Measurements from ENCODE around the gene LMTK3.

Gene LMTK3

GRCh38 chr19:48512504-48513288, 1.1 kb upstream of the LMTK3 start:
- ATAC-seq: no peak
- TF ChIP-seq ESRRG (CRISPR knock-in tag; IDR thresholded peaks at IDR 0.05) (no peak), ARNTL (CRISPR knock-in tag; IDR thresholded peaks at IDR 0.05; ENCODE audit: borderline replicate concordance, low read depth) (no peak), ZNF8 (CRISPR knock-in tag; IDR thresholded peaks at IDR 0.05) (no peak), TCF4 (CRISPR knock-in tag; IDR thresholded peaks at IDR 0.05; ENCODE audit: borderline replicate concordance) (no peak), CSDC2 (CRISPR knock-in tag; IDR thresholded peaks at IDR 0.05) (no peak), TSHZ2 (CRISPR knock-in tag; IDR thresholded peaks at IDR 0.05) (no peak)

GRCh38 chr19:48511321-48511731, 309 bp downstream of the LMTK3 start:
- TF ChIP-seq ESRRG (CRISPR knock-in tag; IDR thresholded peaks at IDR 0.05) (no peak), CSRNP3 (CRISPR knock-in tag; IDR thresholded peaks at IDR 0.05) (no peak), PATZ1 (CRISPR knock-in tag; IDR thresholded peaks at IDR 0.05; ENCODE audit: borderline replicate concordance) (no peak)
- peak; percentile 13 for ATAC-seq

- ATAC-seq: peak; percentile 59
- TF ChIP-seq ZNF70 (CRISPR knock-in tag; IDR thresholded peaks at IDR 0.05): no peak
These were observed 990 bp downstream of the LMTK3 start for GRCh38 chr19:48510421-48511268.

GRCh38 chr19:48509467-48510194, 2.0 kb downstream of the LMTK3 start:
- ATAC-seq: peak; percentile 7; the same call in 1 of the 3 replicates
- TF ChIP-seq ZNF565 (CRISPR knock-in tag; conservative IDR thresholded peaks at IDR 0.05; ENCODE audit: low read depth) (no peak), TCF4 (CRISPR knock-in tag; IDR thresholded peaks at IDR 0.05; ENCODE audit: borderline replicate concordance) (no peak)

- no peak for TF ChIP-seq OSR1 (CRISPR knock-in tag; IDR thresholded peaks at IDR 0.05)
- no peak for TF ChIP-seq RARB (CRISPR knock-in tag; IDR thresholded peaks at IDR 0.05)
- no peak for TF ChIP-seq ZFP30 (CRISPR knock-in tag; IDR thresholded peaks at IDR 0.05)
- TF ChIP-seq ISL1 (CRISPR knock-in tag; IDR thresholded peaks at IDR 0.05): no peak
- TF ChIP-seq ZNF8 (CRISPR knock-in tag; IDR thresholded peaks at IDR 0.05): no peak
- no peak for TF ChIP-seq ZFP3 (CRISPR knock-in tag; IDR thresholded peaks at IDR 0.05)
- no peak for TF ChIP-seq ESRRG (CRISPR knock-in tag; IDR thresholded peaks at IDR 0.05)
- TF ChIP-seq CREB5 (CRISPR knock-in tag; IDR thresholded peaks at IDR 0.05; ENCODE audit: low read depth): no peak
- TF ChIP-seq PATZ1 (CRISPR knock-in tag; IDR thresholded peaks at IDR 0.05; ENCODE audit: borderline replicate concordance): no peak
- no peak for TF ChIP-seq ZNF70 (CRISPR knock-in tag; IDR thresholded peaks at IDR 0.05)
- no peak for TF ChIP-seq ZC3H10 (CRISPR knock-in tag; IDR thresholded peaks at IDR 0.05)
- ATAC-seq: no peak
These were observed 2.8 kb downstream of the LMTK3 start for GRCh38 chr19:48508729-48509411.

Measured in SK-N-SH treated with all-trans-retinoic acid at 6 μM for 48 hours (cell line).